Heart right ventricle (tissue), 16 donors: ENCODE results near the gene KREMEN2. TPM values are rescaled to one million over a fixed set of nuclear protein-coding genes. Genes with fewer than 3 reads are reported as not detected.

Experiments
- ATAC-seq, 8 donors: fragments of 200-7000 bp; cut with Tn5 transposase; one replicate each; pipeline ENCODE4 v1.9.1; 2020; ENCODE audit warnings: mild to moderate bottlenecking in 8 of 8, moderate library complexity in 8 of 8, moderate number of reproducible peaks in 1 of 8
- DNase-seq, 2 donors: peaks; one replicate each; pipeline ENCODE4 v3.0.0-alpha.2; 2020
- H3K27ac ChIP-seq, 10 donors: fragments of 200-600 bp; sonication (generic) in 2 of 10; one replicate each; pipeline versions ENCODE4 v1.5.0 to v1.8.0; 2020 to 2022; ENCODE audit warnings: mild to moderate bottlenecking in 3 of 10
- H3K27me3 ChIP-seq, 7 donors: fragments of 200-600 bp; one replicate each; pipeline ENCODE4 v1.8.0; 2021 to 2022; ENCODE audit warnings: mild to moderate bottlenecking in 2 of 7
- H3K36me3 ChIP-seq, 9 donors: fragments of 200-600 bp; sonication (generic) in 1 of 9; one replicate each; pipeline versions ENCODE4 v1.5.0 to v1.8.0; 2020 to 2022; ENCODE audit warnings: mild to moderate bottlenecking in 2 of 9
- H3K4me1 ChIP-seq, 9 donors: fragments of 200-600 bp; sonication (generic) in 1 of 9; one replicate each; pipeline versions ENCODE4 v1.5.0 to v1.8.0; 2020 to 2022; ENCODE audit warnings: mild to moderate bottlenecking in 4 of 9
- H3K4me3 ChIP-seq, 10 donors: fragments of 200-600 bp; sonication (generic) in 2 of 10; one replicate each; pipeline versions ENCODE4 v1.5.0 to v1.8.0; 2020 to 2022; ENCODE audit warnings: mild to moderate bottlenecking in 7 of 10, moderate library complexity in 2 of 10
- H3K9me3 ChIP-seq, 11 donors: fragments of 200-600 bp in 10 of 11; sonication (generic) in 2 of 11; one replicate each; pipeline versions ENCODE4 v1.5.0 to v1.8.0; 2013 to 2022; ENCODE audit warnings: mild to moderate bottlenecking in 2 of 11, control low read depth in 1 of 11, moderate library complexity in 1 of 11
- CTCF ChIP-seq, 9 donors: fragments of 200-600 bp; sonication (generic) in 2 of 9; IDR thresholded peaks; one replicate each; pipeline versions ENCODE4 v1.5.0 to v1.8.0; 2021 to 2022; ENCODE audit warnings: antibody characterized with exemption in 9 of 9, mild to moderate bottlenecking in 5 of 9, moderate library complexity in 1 of 9
- WGBS, 2 donors: extraction: QIAGEN DNeasy Blood & Tissue Kit; methylation state at CpG; one replicate each; pipeline ENCODE4 v1.1.7; 2013; ENCODE audit warnings: inconsistent platforms in 1 of 2; 5-methylcytosine and 5-hydroxymethylcytosine counted together
- intact Hi-C, 10 donors: fragments of 100-400 bp; cut with DNase I; formaldehyde crosslinking; loops; one replicate each; pipeline versions ENCODE4 v1.11.1 to v1.14.2; 2022
- polyA plus RNA-seq, 2 donors: library from polyadenylated mRNA; stranded (reverse); fragments of 200-250 nt; gene quantifications; one replicate each; pipeline ENCODE4 v1.2.3, GENCODE V29; 2013
- total RNA-seq, 10 donors: library from RNA; stranded (reverse); fragmentation: NEBNext Ultra II Directional in 3 of 10; extraction: Animal tissue kit (Norgen Biotek cat#: 25700) in 3 of 10; gene quantifications; one replicate each; pipeline versions ENCODE4 v1.2.1 to v1.2.4, GENCODE V29; 2021 to 2023
- donor health status: Arrhythmogenic right ventricular cardiomyopathy.
- donor health status: ischemic (EF 13 %, LVEDD 7.1; RV severe dilation, severe dysfunction).
- donor health status: healthy with polysubstance abuse.
- donor health status: DM: no; HTN: yes; CAD: no.
- donor health status: DM: no; HTN: no; CAD: no.
- donor health status: ischemic (EF 25% LVEDD 6.9; RV normal size, moderate dysfunction).
- donor health status: ischemic (EF 25% LVEDD 5.7; RV mildly dilated, moderate dysfunction).
- donor health status: healthy.
- donor health status: DM: yes; HTN: yes; CAD: no.
- donor health status: Ischemic cardiomyopathy.
- donor health status: ischemic (EF 35%, LVEDD 5.7; RV mildly dilated, moderate dysfunction).
- donor health status: nonischemic (EF 11% LVEDD 7.7; RV severe dilation, severe dysfunction).
- donor health status: DM: yes; HTN: yes; CAD: no.
- donor health status: PGD.
- donor health status: ischemic (EF 29% LVEDD 5.4; RV normal size, mild dysfunction).
- donor health status: nonischemic (EF 23%, LVEDD 6.1; RV moderate dilation, normal function).

Gene KREMEN2
- total and polyA plus RNA-seq, 12 donors: not detected

DNA sequence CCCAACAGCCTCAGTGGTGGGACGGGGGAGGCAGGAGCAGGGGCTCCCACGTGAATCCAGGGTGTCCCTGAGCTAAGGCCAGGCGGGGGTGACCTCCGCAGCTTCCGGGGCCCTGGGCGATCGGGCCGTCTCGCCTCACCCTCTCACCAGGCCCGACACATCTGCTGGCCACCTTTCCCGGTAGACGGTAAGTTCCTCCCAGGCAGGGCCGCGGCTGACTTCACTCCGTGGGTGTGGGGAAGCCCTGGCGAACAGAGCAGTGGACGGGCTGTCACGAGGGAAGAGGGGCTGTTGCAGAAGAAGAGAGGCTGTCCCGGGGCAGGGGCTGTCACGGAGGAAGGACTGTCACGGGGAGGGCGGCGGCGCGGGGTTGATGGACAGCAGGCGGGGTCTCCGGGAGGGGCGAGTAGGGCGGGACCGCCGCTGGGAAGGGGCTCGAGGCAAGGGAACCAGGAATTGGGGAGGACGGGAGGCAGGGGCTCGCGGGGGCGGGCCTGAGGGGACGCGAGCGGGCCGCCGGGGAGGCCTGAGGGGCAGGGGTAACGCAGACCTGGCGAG, 15.7 kb downstream of the KREMEN2 start:
- Histone ChIP-seq H3K4me1 (peaks cover 0 to 33% (median 22%) of the 10 kb centered on the region in 9 donors), H3K36me3 (peaks cover 0 to 5% (median 0%) of the 10 kb centered on the region in 9 donors), H3K4me3 (peak overlapping the region; percentile 54 to 89 (median 80)), H3K9me3 (no peaks in the 10 kb centered on the region), H3K27ac (peak overlapping the region in 1 of 10 donors; percentile 97), H3K27me3 (peaks cover 0 to 12% (median 7%) of the 10 kb centered on the region in 7 donors)
- no peak for TF ChIP-seq CTCF (IDR thresholded peaks at IDR 0.05)
- DNase-seq (no peak), ATAC-seq (no peak)
- WGBS, 2 donors: 7 to 8% methylated on average over 40 to 43 of the region's 43 CpGs
- intact Hi-C loops: loop anchor here in 2 of 10 donors (2.0 to 5.0 kb wide), 2 partner anchors 17 to 52 kb away; no protein-coding TSS in a partner anchor

GRCh38 chr16:2980227-2981176, 16.4 kb downstream of the KREMEN2 start, which contains the start of gene PKMYT1:
PKMYT1 (minus strand) TSS chr16:2980446; CDS start chr16:2979657, 789 bp downstream.
- Histone ChIP-seq H3K4me1 (peaks cover 2 to 40% (median 28%) of the 10 kb centered on the region in 9 donors), H3K27me3 (peaks cover 0 to 12% (median 7%) of the 10 kb centered on the region in 7 donors), H3K36me3 (peaks cover 0 to 3% (median 0%) of the 10 kb centered on the region in 9 donors), H3K27ac (peak within 1 kb of the TSS; percentile 9 to 97 (median 88)), H3K9me3 (no peaks in the 10 kb centered on the region), H3K4me3 (peak within 1 kb of the TSS; percentile 54 to 89 (median 80))
- 5% methylated on average over 77 to 91 of the region's 91 CpGs for WGBS, 2 donors
- TF ChIP-seq CTCF (IDR thresholded peaks at IDR 0.05): no peak
- ATAC-seq: peak; percentile 94 to 98 (median 95)
- peak; percentile 89 to 94 for DNase-seq
- intact Hi-C loops: loop anchor here in 2 of 10 donors (2.0 to 5.0 kb wide), 2 partner anchors 18 to 53 kb away; no protein-coding TSS in a partner anchor

DNA sequence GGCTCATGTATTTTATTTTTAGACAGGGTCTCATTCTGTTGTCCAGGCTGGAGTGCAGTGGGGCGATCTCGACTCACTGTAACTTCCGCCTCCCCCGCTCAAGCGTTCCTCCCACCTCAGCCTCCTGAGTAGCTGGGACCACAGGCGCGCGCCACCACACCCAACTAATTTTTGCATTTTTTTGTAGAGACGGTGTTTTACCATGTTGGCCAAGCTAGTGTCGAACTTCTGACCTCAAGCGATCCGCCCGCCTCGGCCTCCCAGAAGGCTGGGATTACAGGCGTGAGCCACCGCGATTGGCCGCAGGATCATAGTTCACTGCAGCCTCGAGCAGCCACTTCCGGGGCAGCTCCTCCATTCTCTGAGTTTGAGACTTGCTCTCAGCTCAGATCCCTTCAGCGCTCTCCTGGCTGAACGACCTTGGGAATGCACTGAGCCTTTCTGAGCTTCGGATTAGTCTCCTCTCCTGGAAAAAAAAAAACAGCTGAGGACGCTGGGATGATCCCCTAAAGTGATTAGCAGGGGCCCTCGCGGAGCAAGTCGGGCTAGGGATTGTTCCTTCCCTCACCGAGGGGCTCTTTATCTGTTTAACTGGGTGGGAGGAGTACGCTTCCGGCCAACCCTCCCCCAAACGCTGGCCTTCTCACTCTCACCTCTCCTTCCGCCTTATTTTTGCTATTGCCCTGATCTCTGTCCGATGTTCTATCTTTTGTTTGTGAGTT, 17.3 kb downstream of the KREMEN2 start:
- ATAC-seq: no peak
- peak overlapping the region in 9 of 10 donors; percentile 73 to 89 (median 85) for H3K4me3 ChIP-seq
- H3K27me3 ChIP-seq: peaks cover 0 to 12% (median 7%) of the 10 kb centered on the region in 7 donors
- intact Hi-C loops: loop anchor here in 2 of 10 donors (2.0 to 5.0 kb wide), 2 partner anchors 19 to 54 kb away; no protein-coding TSS in a partner anchor
- H3K27ac ChIP-seq: peak overlapping the region in 3 of 10 donors; percentile 82 to 97 (median 88)
- no peaks in the 10 kb centered on the region for H3K9me3 ChIP-seq
- peaks cover 3 to 48% (median 33%) of the 10 kb centered on the region in 9 donors for H3K4me1 ChIP-seq
- no peak for TF ChIP-seq CTCF (IDR thresholded peaks at IDR 0.05)
- H3K36me3 ChIP-seq: no peaks in the 10 kb centered on the region
- no peak for DNase-seq
- 38 to 44% methylated on average over 33 of the region's 33 CpGs for WGBS, 2 donors
